Nephron progenitor cell (in vitro differentiated cells): ENCODE results near the gene COL6A1.

Experiments
- DNase-seq: peaks from one replicate; pipeline ENCODE4 v3.0.0; 2021
- H3K27ac Mint-ChIP-seq: 2 replicates; pipeline ENCODE4 v1.8.0; 2021; ENCODE audit warnings: mild to moderate bottlenecking, moderate library complexity, mixed read lengths
- H3K27me3 Mint-ChIP-seq: 2 replicates; pipeline ENCODE4 v1.8.0; 2021; ENCODE audit warnings: mild to moderate bottlenecking, low read depth, mixed read lengths; ENCODE audit not compliant: poor library complexity
- H3K36me3 Mint-ChIP-seq: 2 replicates; pipeline ENCODE4 v1.8.0; 2021; ENCODE audit warnings: low read depth, mixed read lengths
- H3K4me1 Mint-ChIP-seq: 2 replicates; pipeline ENCODE4 v1.8.0; 2021; ENCODE audit warnings: mixed read lengths
- H3K4me3 Mint-ChIP-seq: 2 replicates; pipeline ENCODE4 v1.8.0; 2021; ENCODE audit warnings: mild to moderate bottlenecking, moderate library complexity, mixed read lengths
- H3K9me3 Mint-ChIP-seq: 2 replicates; pipeline ENCODE4 v1.8.0; 2021; ENCODE audit warnings: mild to moderate bottlenecking, moderate library complexity, mixed read lengths
- CTCF ChIP-seq: fragments of 200-600 bp; sonication (generic); IDR thresholded peaks from 2 replicates; pipeline ENCODE4 v1.5.0; 2021; ENCODE audit warnings: antibody characterized with exemption

The COL6A1 gene

GRCh38 chr21:45982758-45983648 lies 1.4 kb downstream of the COL6A1 start:
- Mint-ChIP-seq H3K27ac (no peak overlapping the region), H3K4me3 (peak overlapping the region; percentile 81)
- DNase-seq = peak; percentile 14

GRCh38 chr21:45983649-45983965 lies 2.0 kb downstream of the COL6A1 start:
- Mint-ChIP-seq H3K4me1 (peaks cover 22% of the 10 kb centered on the region), H3K27ac (no peak overlapping the region), H3K27me3 (peaks cover 9% of the 10 kb centered on the region), H3K36me3 (peaks cover 17% of the 10 kb centered on the region), H3K4me3 (no peak overlapping the region), H3K9me3 (no peaks in the 10 kb centered on the region)
- no peak for TF ChIP-seq CTCF
- DNase-seq = no peak

More at GRCh38 chr21:45982758-45983648, 1.4 kb downstream of the COL6A1 start:
- peaks cover 22% of the 10 kb centered on the region for H3K4me1 Mint-ChIP-seq
- H3K36me3 Mint-ChIP-seq = peaks cover 17% of the 10 kb centered on the region
- H3K9me3 Mint-ChIP-seq = no peaks in the 10 kb centered on the region
- no peak for TF ChIP-seq CTCF
- peaks cover 15% of the 10 kb centered on the region for H3K27me3 Mint-ChIP-seq

GRCh38 chr21:45983981-45984551 lies 2.5 kb downstream of the COL6A1 start:
- Mint-ChIP-seq H3K4me1 (peaks cover 22% of the 10 kb centered on the region), H3K4me3 (no peak overlapping the region), H3K36me3 (peaks cover 17% of the 10 kb centered on the region), H3K27ac (no peak overlapping the region), H3K27me3 (peaks cover 8% of the 10 kb centered on the region), H3K9me3 (no peaks in the 10 kb centered on the region)
- DNase-seq = peak; percentile 6
- no peak for TF ChIP-seq CTCF

- no peak for DNase-seq
- Mint-ChIP-seq H3K4me3 (peak overlapping the region; percentile 49), H3K9me3 (no peaks in the 10 kb centered on the region), H3K36me3 (peaks cover 17% of the 10 kb centered on the region), H3K4me1 (peaks cover 17% of the 10 kb centered on the region), H3K27ac (peak overlapping the region; percentile 50), H3K27me3 (peaks cover 8% of the 10 kb centered on the region)
- TF ChIP-seq CTCF = no peak
Observed at GRCh38 chr21:45984584-45985095, 3.1 kb downstream of the COL6A1 start.

GRCh38 chr21:45985471-45986315 lies 4.1 kb downstream of the COL6A1 start:
- H3K27me3 Mint-ChIP-seq = peaks cover 8% of the 10 kb centered on the region
- no peaks in the 10 kb centered on the region for H3K9me3 Mint-ChIP-seq
- DNase-seq = no peak
- peaks cover 20% of the 10 kb centered on the region for H3K36me3 Mint-ChIP-seq
- no peak overlapping the region for H3K27ac Mint-ChIP-seq
- peaks cover 19% of the 10 kb centered on the region for H3K4me1 Mint-ChIP-seq
- TF ChIP-seq CTCF = no peak
- no peak overlapping the region for H3K4me3 Mint-ChIP-seq
